Measurements from ENCODE around the gene ADAMTS15.

- TF ChIP-seq POLR2A (IDR thresholded peaks at IDR 0.05; ENCODE audit: low read length) (no peak), GATA1 (IDR thresholded peaks at IDR 0.05; ENCODE audit: low read depth, low read length) (no peak)
Observed at GRCh38 chr11:130523609-130524008, 75.2 kb downstream of the ADAMTS15 start.
